HG02798 (cell line): ENCODE results near the gene ADCK1.
"Not testable (repeated sequence)": the region's sequence is repeated elsewhere in the genome, so short reads cannot be mapped to it uniquely, and the experiment has no call there.

Experiments
- ATAC-seq: cut with Tn5 transposase; IDR thresholded peaks from one replicate; pipeline ENCODE4 v1.9.1; 2021; ENCODE audit warnings: mild to moderate bottlenecking; ENCODE audit not compliant: unreplicated experiment, poor library complexity

ADCK1 gene

GRCh38 chr14:77799863-77800730 lies at the start of gene ADCK1:
Gene ADCK1 (plus strand): TSS chr14:77800109. CDS start chr14:77818979, 18,870 bp downstream.
- peak; percentile 97 for ATAC-seq

DNA sequence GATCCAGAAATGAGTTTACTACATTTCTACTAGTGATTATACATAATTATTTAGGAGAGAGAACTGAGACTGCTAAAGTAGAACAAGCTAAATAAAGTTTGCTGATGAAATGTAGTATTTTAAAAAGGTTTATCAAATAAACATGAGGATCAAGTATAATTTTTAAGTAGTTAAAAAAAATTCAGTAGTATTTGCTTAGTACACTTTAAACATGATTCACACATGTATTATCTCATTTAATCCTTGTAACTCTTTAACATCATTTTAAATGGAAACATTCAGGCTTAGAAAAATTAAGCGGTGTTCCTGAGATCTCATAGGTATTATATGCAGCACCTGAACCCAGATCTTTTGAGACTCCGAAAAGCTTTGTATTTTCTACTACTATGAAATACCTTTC lies 47.6 kb upstream of the ADCK1 start:
- ATAC-seq = no peak

DNA sequence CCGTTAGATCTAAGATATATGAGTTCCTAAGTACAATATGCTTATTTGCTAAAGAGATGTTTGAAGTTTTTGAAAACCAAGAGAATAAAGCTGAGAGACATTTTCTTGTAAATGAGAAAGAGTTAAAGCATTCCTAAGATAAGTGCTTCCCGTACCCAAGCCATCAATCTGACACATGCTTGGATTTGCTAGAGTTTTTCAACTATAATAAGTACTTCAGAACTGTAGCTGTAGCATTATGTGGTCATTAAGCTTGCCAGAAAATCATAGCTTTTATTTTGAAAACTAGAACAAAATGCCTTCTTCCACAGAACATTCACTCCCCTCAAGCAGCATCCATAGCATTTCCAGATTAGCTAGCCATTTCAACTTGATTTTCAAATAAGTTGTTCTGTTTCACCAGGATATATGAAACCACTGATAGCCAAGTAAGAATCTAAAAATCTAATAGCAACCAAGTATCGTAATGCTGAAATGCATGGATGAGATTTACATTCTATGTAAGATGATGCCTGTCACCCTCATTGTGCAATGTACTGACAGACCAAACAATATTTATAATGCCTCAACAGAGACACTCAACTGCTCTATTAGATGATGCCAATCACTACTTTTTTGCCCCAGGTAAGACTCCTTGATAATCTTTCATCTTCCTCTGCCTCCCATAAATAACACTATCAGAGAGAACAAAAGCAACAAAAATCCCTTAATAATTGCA lies 47.0 kb upstream of the ADCK1 start:
- ATAC-seq = no peak

GRCh38 chr14:77760381-77761204 lies 39.3 kb upstream of the ADCK1 start, which contains the start of gene SNW1:
Gene SNW1 (minus strand): TSS chr14:77761156. CDS start chr14:77761127, 29 bp downstream.
- peak; percentile 96 for ATAC-seq

DNA sequence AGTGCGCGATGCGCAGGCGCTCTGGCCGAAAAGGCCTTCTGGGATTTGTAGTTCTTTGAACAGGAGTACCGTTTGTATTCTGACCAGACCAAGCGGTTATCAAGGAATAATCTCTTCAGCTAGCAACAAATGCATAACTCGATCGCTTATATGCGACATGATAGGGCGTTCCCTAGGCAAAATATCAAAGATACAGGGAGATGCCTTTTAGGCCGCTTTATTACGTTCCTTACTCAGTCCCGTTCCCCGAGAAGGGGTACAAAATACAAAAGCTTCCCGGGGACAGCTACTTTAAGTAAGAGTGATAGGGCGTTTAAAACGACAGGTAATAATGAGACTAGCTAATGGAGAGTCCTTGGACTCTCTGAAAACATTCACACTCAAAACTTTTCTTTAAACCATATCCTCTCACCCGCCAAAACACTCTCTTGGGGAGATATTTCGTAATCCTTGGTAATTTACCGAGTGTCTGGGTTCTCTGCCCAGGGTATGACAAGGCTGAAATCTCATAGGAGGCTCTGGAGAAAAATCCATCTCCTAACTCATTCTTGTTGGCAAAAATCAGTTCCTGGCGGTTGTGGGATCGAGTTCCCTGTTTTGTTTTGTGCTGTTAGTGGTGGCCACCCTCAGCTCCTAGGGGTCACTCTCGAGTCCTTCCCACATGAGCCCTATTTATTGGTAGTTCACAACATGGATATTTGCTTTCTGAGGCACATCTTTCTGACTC lies 38.5 kb upstream of the ADCK1 start:
- ATAC-seq = peak; percentile 36

- no peak for ATAC-seq
Observed at GRCh38 chr14:77763316-77763715, 36.6 kb upstream of the ADCK1 start.

GRCh38 chr14:77763978-77764377 lies 35.9 kb upstream of the ADCK1 start:
- no peak for ATAC-seq

DNA sequence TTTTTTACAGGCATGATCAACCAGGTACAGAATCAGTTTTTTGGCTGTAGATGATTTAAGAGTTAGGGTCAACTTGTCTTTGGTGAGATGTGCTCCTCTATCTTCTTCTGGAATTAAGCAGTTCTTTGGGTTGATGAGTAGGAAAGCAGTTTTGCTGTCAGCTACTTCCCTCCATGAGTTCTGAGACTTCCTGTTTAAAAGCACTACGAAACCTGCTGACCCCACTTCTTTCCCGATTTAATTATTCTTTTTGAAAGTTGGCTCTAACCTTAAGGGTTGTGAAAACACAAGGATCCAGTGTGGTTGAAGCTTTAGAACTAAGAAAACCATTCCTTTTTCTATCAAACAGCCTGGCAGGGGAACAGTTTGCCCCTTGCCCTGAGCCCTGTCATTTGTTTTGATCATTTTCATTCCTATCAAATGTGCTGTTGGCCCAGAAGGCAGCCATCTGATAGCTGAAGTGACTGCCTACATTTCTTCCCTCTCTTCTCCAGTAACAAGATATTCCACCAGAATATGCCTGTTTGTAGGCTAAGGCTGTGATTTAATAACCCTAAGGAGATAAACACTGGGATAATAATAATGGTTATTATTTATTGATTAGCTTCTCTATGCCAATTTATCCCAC lies 31.4 kb upstream of the ADCK1 start:
- ATAC-seq = not testable (repeated sequence)

DNA sequence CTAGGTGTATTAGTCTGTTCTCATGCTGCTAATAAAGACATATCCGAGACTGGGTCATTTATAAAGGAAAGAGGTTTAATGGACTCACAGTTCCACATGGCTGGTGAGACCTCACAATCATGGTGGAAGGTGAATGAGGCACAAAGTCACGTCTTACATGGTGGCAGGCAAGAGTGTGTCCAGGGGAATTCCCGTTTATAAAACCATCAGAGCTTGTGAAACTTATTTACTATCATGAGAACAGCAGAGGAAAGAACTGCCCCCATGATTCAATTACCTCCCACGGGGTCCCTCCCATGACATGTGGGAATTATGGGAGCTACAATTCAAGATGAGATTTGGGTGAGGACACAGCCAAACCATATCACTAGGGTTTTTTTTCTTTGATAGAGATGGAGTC lies 25.9 kb upstream of the ADCK1 start:
- not testable (repeated sequence) for ATAC-seq

GRCh38 chr14:77782202-77782601 lies 17.7 kb upstream of the ADCK1 start:
- ATAC-seq = no peak

DNA sequence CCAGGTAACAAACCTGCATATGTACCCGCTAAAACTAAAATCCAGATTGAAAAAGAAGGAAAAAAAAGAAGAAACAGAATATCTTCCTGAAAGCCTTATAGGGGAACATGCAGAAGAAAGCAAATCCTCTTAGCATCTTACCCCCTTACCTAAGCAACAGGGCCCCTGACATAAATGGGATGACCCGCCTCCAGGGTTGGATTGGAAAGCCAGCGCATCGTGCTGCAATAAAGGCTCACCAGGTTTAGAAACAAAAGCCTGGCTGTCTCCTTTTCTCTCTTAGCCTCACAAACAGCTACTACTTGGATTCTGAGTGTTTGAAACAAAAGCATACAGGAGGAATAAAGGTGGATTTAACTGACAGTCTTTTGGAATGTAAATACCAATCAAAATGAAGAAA lies 13.8 kb upstream of the ADCK1 start:
- ATAC-seq = no peak

- ATAC-seq = no peak
Observed at GRCh38 chr14:77790566-77791224, 9.2 kb upstream of the ADCK1 start.

GRCh38 chr14:77791225-77791600 lies 8.7 kb upstream of the ADCK1 start:
- ATAC-seq = no peak

DNA sequence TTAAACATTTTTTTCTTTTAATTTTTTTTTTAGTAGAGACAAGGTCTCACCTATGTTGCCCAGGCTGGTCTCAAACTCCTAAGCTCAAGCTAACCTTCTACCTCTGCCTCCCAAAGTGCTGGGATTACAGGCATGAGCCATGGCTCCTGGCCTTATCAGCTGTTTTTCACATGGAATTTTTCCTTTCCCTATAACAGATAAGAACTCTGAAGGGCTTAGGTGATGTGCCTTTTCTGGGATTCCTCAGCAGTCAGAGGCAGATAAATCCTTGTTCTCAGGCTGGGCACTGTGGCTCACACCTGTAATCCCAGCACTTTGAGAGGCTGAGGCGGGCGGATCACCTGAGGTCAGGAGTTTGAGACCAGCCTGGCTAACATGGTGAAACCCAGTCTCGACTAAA lies 6.7 kb upstream of the ADCK1 start:
- not testable (repeated sequence) for ATAC-seq

DNA sequence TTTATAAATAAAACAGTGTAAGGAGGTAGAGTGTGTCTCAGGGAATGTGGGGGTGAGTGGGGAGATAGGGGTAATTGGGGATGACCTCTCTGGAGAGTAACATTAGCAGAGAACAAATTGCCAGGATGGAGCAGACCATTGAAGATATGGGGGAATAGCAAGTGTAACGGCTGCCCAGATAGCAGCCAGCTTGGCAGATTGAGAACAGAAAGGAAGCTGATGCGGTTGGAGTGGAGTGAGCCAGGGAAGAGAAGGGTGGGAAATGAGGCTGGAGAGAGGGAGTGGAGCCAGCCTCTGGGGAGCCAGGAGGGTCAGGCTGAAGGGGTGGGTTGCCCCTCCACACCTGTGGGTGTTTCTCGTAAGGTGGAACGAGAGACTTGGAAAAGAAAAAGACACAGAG lies 5.6 kb upstream of the ADCK1 start:
- ATAC-seq = no peak

GRCh38 chr14:77799456-77799855 lies 453 bp upstream of the ADCK1 start:
- ATAC-seq = not testable (repeated sequence)

- ATAC-seq = no peak
Observed at GRCh38 chr14:77800814-77801213, 905 bp downstream of the ADCK1 start.

GRCh38 chr14:77804592-77804991 lies 4.7 kb downstream of the ADCK1 start:
- ATAC-seq = no peak

GRCh38 chr14:77805706-77806105 lies 5.8 kb downstream of the ADCK1 start:
- ATAC-seq = no peak
